GM12875 (cell line): Measurements from ENCODE around the gene DRAXIN.

Experiments
- H3K4me3 ChIP-seq: one replicate; pipeline ENCODE4 v1.5.1; 2011; ENCODE audit warnings: low read depth, low read length, control low read depth
- TF ChIP-seq, protein P1 (sequence below): IDR thresholded peaks from 2 replicates; pipeline ENCODE4 v1.5.1; 2011; ENCODE audit warnings: low read depth, mild to moderate bottlenecking, control low read depth, inconsistent platforms, low read length, moderate library complexity, borderline replicate concordance; ENCODE audit not compliant: insufficient read depth

The DRAXIN gene

DNA sequence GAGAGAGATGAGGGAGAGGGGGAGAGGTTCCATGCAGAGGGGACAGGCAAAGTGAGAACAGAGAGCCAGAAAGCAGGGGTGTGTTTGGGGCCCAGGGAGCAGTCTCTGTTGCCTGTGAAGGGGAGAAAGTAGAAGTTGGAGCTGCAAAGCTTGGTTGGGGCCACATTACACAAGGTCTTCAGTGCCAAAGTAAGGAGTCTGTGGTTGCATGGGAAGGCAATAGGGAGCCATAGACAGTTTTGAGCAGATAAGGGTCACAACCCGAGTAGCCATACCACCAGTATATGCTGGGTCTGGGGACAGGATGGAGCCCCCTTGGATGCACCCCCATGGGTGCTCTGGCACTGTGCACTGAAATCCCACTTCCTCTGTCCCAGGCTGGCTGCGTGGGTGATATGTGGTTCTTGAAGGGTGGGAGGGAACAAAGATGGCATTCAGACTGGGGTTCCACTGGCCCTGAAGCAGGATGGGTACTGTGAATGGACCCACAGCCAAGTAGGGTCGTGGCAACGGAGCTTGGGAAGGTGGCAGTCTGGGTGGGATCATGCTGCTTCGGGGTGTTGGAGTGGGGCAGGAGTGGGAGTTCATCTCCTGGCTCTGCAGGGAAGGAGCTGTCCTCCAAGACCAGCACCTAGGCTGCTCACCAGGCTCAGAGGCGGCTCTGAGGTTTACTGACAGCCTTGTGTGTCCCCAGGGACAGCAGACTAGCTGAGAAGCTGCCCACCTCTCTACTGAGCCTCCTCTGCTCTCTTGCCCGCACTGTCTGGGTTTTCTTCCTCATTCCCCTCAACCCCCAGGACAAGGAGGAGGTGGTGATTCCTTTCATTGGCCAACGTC, 12.1 kb downstream of the DRAXIN start:
- TF ChIP-seq, protein P1, sequence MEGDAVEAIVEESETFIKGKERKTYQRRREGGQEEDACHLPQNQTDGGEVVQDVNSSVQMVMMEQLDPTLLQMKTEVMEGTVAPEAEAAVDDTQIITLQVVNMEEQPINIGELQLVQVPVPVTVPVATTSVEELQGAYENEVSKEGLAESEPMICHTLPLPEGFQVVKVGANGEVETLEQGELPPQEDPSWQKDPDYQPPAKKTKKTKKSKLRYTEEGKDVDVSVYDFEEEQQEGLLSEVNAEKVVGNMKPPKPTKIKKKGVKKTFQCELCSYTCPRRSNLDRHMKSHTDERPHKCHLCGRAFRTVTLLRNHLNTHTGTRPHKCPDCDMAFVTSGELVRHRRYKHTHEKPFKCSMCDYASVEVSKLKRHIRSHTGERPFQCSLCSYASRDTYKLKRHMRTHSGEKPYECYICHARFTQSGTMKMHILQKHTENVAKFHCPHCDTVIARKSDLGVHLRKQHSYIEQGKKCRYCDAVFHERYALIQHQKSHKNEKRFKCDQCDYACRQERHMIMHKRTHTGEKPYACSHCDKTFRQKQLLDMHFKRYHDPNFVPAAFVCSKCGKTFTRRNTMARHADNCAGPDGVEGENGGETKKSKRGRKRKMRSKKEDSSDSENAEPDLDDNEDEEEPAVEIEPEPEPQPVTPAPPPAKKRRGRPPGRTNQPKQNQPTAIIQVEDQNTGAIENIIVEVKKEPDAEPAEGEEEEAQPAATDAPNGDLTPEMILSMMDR: no peak
- H3K4me3 ChIP-seq: no peak overlapping the region

DNA sequence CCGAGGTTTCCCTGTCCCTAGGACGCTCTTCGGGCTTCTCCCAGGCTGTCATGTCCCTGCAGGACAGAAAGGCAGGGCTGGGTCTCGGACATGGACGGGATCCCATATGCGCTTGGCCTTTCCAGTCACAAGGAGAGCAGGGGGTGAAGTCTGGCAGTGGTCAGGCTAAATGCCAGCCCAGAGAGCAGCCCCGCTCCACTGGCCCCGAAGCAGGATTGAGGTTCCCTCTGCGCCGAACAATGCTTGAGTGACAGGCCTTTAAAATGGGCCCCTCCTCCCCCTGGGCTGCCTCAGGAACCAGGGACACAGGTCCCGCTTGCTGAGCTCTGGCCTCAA, 12.7 kb downstream of the DRAXIN start:
- no peak overlapping the region for H3K4me3 ChIP-seq
- TF ChIP-seq, protein P1: no peak

DNA sequence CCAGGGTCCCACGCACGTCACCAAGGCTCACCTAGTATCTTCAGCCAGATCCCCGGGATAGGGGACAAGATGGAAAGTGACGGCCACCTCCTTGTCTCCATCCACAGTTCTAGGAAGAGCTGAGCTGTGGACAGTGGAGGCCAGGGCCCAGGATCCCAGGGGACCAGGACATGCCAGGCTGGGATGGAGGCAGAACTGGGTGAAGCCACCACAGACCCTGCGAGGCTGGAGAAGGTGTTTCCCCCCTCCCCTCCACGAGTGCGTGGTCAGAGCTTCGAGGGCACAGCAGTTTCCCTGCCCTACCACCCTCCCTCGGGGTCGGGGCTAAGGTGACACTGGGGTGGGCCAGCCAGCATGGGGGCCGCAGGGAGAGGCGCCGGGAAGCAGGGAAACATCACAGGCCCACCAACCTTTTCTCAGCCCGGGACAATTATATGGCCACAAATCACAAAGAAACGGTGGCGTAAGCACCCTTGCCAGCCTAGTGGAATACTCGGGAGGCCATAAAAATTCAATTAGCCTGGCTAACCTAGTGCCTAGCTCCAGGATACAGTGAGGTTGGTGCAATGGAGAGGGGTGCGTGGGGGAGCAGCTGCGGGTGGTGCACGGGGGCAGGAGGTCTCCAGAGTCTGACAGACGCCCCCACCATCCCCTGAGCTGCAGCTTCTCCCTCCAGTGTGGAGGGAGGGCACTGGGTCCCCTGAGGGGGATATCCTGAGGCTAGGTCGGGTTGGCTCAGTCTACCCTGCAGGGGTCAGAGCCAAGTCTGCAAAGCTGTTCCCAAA, 13.4 kb downstream of the DRAXIN start:
- TF ChIP-seq, protein P1: no peak
- no peak overlapping the region for H3K4me3 ChIP-seq

DNA sequence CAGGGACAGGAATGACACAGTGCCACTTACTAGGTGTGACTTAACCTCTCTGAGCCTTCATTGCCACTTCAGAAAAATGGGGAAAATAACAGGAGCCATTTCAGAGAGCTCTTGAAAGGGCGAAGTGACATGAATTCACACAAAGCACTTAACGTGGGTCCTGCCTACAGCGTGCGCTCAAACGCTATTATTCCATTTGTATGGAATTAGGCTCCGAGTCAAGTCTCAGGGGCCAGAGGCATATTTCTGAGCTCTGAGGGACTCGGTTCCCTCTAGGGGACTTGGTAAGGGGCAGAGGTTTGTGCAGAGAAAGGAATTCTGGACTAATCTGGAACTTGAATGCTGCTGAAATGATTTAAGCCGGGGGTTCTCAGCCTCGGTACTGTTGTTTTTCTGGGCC, 14.1 kb downstream of the DRAXIN start:
- TF ChIP-seq, protein P1: no peak
- H3K4me3 ChIP-seq: no peak overlapping the region

DNA sequence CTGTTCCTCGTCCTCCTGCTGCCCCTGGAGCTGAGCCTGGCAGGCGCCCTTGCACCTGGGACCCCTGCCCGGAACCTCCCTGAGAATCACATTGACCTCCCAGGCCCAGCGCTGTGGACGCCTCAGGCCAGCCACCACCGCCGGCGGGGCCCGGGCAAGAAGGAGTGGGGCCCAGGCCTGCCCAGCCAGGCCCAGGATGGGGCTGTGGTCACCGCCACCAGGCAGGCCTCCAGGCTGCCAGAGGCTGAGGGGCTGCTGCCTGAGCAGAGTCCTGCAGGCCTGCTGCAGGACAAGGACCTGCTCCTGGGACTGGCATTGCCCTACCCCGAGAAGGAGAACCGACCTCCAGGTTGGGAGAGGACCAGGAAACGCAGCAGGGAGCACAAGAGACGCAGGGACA, 14.8 kb downstream of the DRAXIN start:
- TF ChIP-seq, protein P1: no peak
- no peak overlapping the region for H3K4me3 ChIP-seq

DNA sequence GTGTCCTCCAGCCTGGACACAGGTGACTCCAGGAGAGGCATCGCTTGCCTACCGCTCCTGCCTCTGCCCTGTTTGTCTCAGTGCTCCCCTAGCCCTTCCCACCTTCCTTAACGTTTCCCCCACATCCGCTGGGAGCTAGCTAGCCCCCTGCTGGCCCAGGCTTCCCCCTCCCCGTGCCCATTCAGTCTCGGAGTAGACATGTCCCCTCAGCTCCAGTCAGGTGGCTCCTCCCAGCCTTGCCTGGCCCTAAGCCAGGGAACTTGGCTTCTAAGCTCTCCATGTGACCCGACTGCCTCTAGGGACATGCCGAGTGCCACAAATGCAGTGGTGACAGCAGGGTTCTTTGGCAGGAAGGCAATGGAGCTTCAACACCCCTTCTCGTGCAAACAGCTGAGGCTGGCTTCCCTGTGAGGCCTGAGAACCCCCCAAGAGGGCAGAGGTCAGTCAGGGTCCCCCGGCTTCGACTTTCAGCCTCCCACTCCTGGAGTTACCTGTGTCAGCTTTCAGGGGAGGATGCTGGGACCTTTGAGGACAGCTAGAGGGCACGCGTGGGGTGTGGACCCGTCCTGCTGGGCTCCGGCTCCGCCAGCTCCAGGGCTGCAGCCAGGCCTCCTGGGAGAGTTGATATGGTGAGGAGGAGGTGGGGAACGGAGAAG, 16.2 kb downstream of the DRAXIN start:
- H3K4me3 ChIP-seq: no peak overlapping the region
- TF ChIP-seq, protein P1: no peak
